HCT116 (cell line): ENCODE results near the gene CYP4A22. TPM values are rescaled to one million over a fixed set of nuclear protein-coding genes. Genes with fewer than 3 reads are reported as not detected.
"Not testable (repeated sequence)": the region's sequence is repeated elsewhere in the genome, so short reads cannot be mapped to it uniquely, and the experiment has no call there.

Experiments
- ATAC-seq: fragments of 200-7000 bp; cut with Tn5 transposase; 2 replicates; pipeline ENCODE4 v1.9.1; 2020; ENCODE audit warnings: mild to moderate bottlenecking, moderate library complexity
- BruUV-seq: library from RNA; stranded (reverse); fragments of 400-500 nt; replicated peaks from 2 replicates; lab custom pipeline; 2021; lab: Mats Ljungman, UMichigan
- CTCF ChIA-PET: fragments of 300-600 bp; sonication (Branson Sonifier 250); formaldehyde crosslinking; loops from one replicate; lab custom pipeline; 2021; ENCODE audit warnings: antibody characterized with exemption; lab: Charles Lee
- POLR2A ChIA-PET: fragments of 300-600, 350-600 bp; sonication (Branson Sonifier 250); formaldehyde crosslinking; loops from one replicate; lab custom pipeline; 2021; ENCODE audit warnings: antibody characterized with exemption; lab: Charles Lee
- RAD21 ChIA-PET, 2 experiments: fragments of 300-600 bp; sonication (Branson Sonifier 250); formaldehyde crosslinking; loops; one replicate each; lab custom pipeline; 2023; ENCODE audit warnings: low total read pairs in 2 of 2; ENCODE audit not compliant: uncharacterized antibody in 2 of 2, unreplicated experiment in 2 of 2, low non-redundant PET in 1 of 2; lab: Charles Lee
- DNase-seq: peaks from one replicate; pipeline ENCODE4 v3.0.0-alpha.2; 2010; ENCODE audit warnings: low read depth, low spot score
- H2AFZ ChIP-seq: fragments of 200-600 bp; shearing (Covaris generic), sonication (generic); 2 replicates; pipeline ENCODE4 v1.6.1; 2017; ENCODE audit warnings: low read depth, mixed run types, mixed read lengths, antibody characterized with exemption, low read length; ENCODE audit not compliant: poor library complexity, severe bottlenecking
- H3K27ac ChIP-seq: 2 replicates; pipeline ENCODE4 v1.5.1; 2012; ENCODE audit warnings: low read depth, low read length
- H3K27me3 ChIP-seq: fragments of 200-600 bp; sonication (generic); 2 replicates; pipeline ENCODE4 v1.6.1; 2016; ENCODE audit warnings: mixed run types, low read length, mixed read lengths; ENCODE audit not compliant: insufficient read depth
- H3K36me3 ChIP-seq, 2 experiments: fragments of 200-500 bp in 1 of 2; fragments of 200-600 bp in 1 of 2; sonication (Bioruptor generic) in 1 of 2; sonication (generic) in 1 of 2; 2 replicates each; pipeline versions ENCODE4 v1.5.1 to v1.6.1; 2014 to 2016; ENCODE audit warnings: low read length in 2 of 2, inconsistent platforms in 1 of 2, mixed read lengths in 1 of 2, mixed run types in 1 of 2; ENCODE audit not compliant: insufficient read depth in 2 of 2, control insufficient read depth in 1 of 2
- H3K4me1 ChIP-seq, 2 experiments: fragments of 200-600 bp in 1 of 2; sonication (generic) in 1 of 2; 2 replicates each; pipeline versions ENCODE4 v1.5.1 to v1.6.1; 2012 to 2017; ENCODE audit warnings: low read length in 2 of 2, inconsistent platforms in 1 of 2, mild to moderate bottlenecking in 1 of 2, mixed read lengths in 1 of 2, mixed run types in 1 of 2, moderate library complexity in 1 of 2; ENCODE audit not compliant: insufficient read depth in 2 of 2, control insufficient read depth in 1 of 2
- H3K4me2 ChIP-seq: fragments of 200-600 bp; sonication (generic); 2 replicates; pipeline ENCODE4 v1.6.1; 2017; ENCODE audit warnings: mixed run types, low read length, mixed read lengths
- H3K4me3 ChIP-seq, 2 experiments: fragments of 200-600 bp in 1 of 2; sonication (generic) in 1 of 2; replicated peaks in 1 of 2; 2 replicates each; pipeline ENCODE4 v1.5.1; 2011 to 2016; ENCODE audit warnings: low read length in 2 of 2, control low read depth in 1 of 2, low read depth in 1 of 2, mild to moderate bottlenecking in 1 of 2, mixed read lengths in 1 of 2, mixed run types in 1 of 2
- H3K79me2 ChIP-seq: fragments of 200-600 bp; sonication (generic); 2 replicates; pipeline ENCODE4 v1.6.1; 2017; ENCODE audit warnings: mild to moderate bottlenecking, mixed run types, low read length, moderate library complexity, mixed read lengths; ENCODE audit not compliant: insufficient read depth
- H3K9ac ChIP-seq: fragments of 200-600 bp; sonication (generic); 2 replicates; pipeline ENCODE4 v1.6.1; 2016; ENCODE audit warnings: low read length, mixed read lengths
- H3K9me2 ChIP-seq: fragments of 200-600 bp; sonication (generic), shearing (Covaris generic); 2 replicates; pipeline ENCODE4 v1.6.1; 2017; ENCODE audit warnings: mixed run types, mild to moderate bottlenecking, moderate library complexity; ENCODE audit not compliant: insufficient read depth
- H3K9me3 ChIP-seq, 2 experiments: fragments of 200-500 bp in 1 of 2; fragments of 200-600 bp in 1 of 2; sonication (Bioruptor generic) in 1 of 2; sonication (generic) in 1 of 2; 2 replicates each; pipeline ENCODE4 v1.6.1; 2014 to 2017; ENCODE audit warnings: low read length in 2 of 2, mixed read lengths in 2 of 2, inconsistent platforms in 1 of 2, low read depth in 1 of 2, mild to moderate bottlenecking in 1 of 2, mixed run types in 1 of 2, moderate library complexity in 1 of 2; ENCODE audit not compliant: control insufficient read depth in 1 of 2, insufficient read depth in 1 of 2
- H4K20me1 ChIP-seq: fragments of 200-600 bp; sonication (generic), shearing (Covaris generic); 2 replicates; pipeline ENCODE4 v1.6.1; 2017; ENCODE audit warnings: mixed run types, mild to moderate bottlenecking, moderate library complexity; ENCODE audit not compliant: insufficient read depth
- EGR1 ChIP-seq: IDR thresholded peaks from 2 replicates; pipeline ENCODE4 v1.6.1; 2012; ENCODE audit warnings: low read depth
- EZH2 ChIP-seq: fragments of 200-600 bp; sonication (generic); IDR thresholded peaks from 2 replicates; pipeline ENCODE4 v1.6.1; 2017; ENCODE audit warnings: antibody characterized with exemption, mixed run types
- SIN3A ChIP-seq: IDR thresholded peaks from 2 replicates; pipeline ENCODE4 v1.6.1; 2012; ENCODE audit warnings: low read depth
- ZFX ChIP-seq: fragments of 450-650 bp; IDR thresholded peaks from 2 replicates; pipeline ENCODE4 v1.6.1; 2017
- ZNF274 ChIP-seq: fragments of 200-500 bp; sonication (Bioruptor generic); IDR thresholded peaks from 2 replicates; pipeline ENCODE4 v1.6.1; 2014; ENCODE audit warnings: mild to moderate bottlenecking, low read depth, low read length, inconsistent platforms
- intact Hi-C: fragments of 100-400 bp; cut with micrococcal nuclease; formaldehyde crosslinking; loops from 2 replicates; pipeline ENCODE4 v1.10.0; 2022
- total RNA-seq: library from RNA; stranded (reverse); gene quantifications from one replicate; pipeline ENCODE4 v1.2.1, GENCODE V29; 2021; ENCODE audit not compliant: unreplicated experiment
- TF ChIP-seq, protein P1 (sequence below): IDR thresholded peaks from 2 replicates; pipeline ENCODE4 v1.6.1; 2012

Gene CYP4A22
- total RNA-seq, 1 experiment from 2014 or later = not detected

DNA sequence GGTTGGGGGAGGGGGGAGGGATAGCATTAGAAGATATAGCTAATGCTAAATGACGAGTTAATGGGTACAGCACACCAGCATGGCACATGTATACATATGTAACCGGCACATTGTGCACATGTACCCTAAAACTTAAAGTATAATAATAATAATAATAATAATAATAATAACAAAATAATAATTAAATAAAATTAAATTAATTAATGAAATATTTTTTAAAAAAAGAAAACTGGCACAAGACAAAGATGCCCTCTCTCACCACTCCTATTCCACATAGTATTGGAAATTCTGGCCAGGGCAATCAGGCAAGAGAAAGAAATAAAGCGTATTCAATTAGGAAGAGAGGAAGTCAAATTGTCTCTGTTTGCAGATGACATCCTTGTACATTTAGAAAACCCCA, 20.7 kb downstream of the CYP4A22 start:
- RAD21 ChIA-PET, H4K20me1 ChIP-seq, ATAC-seq, H3K4me2 ChIP-seq, H3K27ac ChIP-seq, intact Hi-C loops, BruUV-seq, H3K4me1 ChIP-seq, H3K27me3 ChIP-seq, H3K4me3 ChIP-seq, H2AFZ ChIP-seq, POLR2A ChIA-PET, H3K79me2 ChIP-seq, H3K9me3 ChIP-seq, CTCF ChIA-PET, H3K9ac ChIP-seq, H3K9me2 ChIP-seq, DNase-seq, H3K36me3 ChIP-seq: not testable (repeated sequence)

DNA sequence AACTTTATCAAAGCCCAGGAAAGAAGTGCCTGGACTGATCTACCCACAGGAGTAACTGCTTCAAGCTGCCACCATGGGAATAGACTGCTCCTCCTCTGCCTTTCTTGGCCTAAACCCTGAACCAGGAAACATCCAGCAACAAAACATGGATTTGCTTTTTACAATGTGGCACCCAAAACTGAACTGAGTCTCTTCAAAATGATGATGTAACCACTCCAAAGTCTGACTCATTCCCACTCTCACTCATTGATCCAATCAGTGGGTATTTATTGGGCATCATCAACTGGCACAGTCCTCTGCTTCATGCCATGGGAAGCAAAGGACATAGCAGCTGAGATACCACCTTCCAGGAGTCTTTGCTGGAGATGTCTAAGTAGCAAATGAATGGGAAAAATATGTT, 23.5 kb downstream of the CYP4A22 start:
- no peak overlapping the region for H3K27ac ChIP-seq
- H3K36me3 ChIP-seq = no peaks in the 10 kb centered on the region
- no peaks in the 10 kb centered on the region for H3K79me2 ChIP-seq
- POLR2A ChIA-PET = no interaction called here
- H3K27me3 ChIP-seq = no peaks in the 10 kb centered on the region
- no peak overlapping the region for H2AFZ ChIP-seq
- H3K4me2 ChIP-seq = no peak overlapping the region
- RAD21 ChIA-PET = no interaction called here
- H3K4me1 ChIP-seq = no peaks in the 10 kb centered on the region
- no peak overlapping the region for H3K4me3 ChIP-seq
- no peak overlapping the region for H3K9ac ChIP-seq
- CTCF ChIA-PET = no interaction called here
- no peaks in the 10 kb centered on the region for H3K9me2 ChIP-seq
- H3K9me3 ChIP-seq = no peaks in the 10 kb centered on the region
- no TSS peak for BruUV-seq
- intact Hi-C loops = no loop called here
- TF ChIP-seq, protein P1, sequence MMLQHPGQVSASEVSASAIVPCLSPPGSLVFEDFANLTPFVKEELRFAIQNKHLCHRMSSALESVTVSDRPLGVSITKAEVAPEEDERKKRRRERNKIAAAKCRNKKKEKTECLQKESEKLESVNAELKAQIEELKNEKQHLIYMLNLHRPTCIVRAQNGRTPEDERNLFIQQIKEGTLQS = no peak; the same call in 1 of the 2 replicates
- TF ChIP-seq EZH2 (no peak), ZFX (no peak), ZNF274 (no peak), EGR1 (no peak), SIN3A (no peak)
- DNase-seq (no peak), ATAC-seq (no peak)
- no peaks in the 10 kb centered on the region for H4K20me1 ChIP-seq
